GM21381 (cell line): Measurements from ENCODE around the gene SLC16A3.
"Not testable (repeated sequence)": the region's sequence is repeated elsewhere in the genome, so short reads cannot be mapped to it uniquely, and the experiment has no call there.

Experiments used
- ATAC-seq: cut with Tn5 transposase; IDR thresholded peaks from one replicate; pipeline ENCODE4 v1.9.1; 2021; ENCODE audit warnings: mild to moderate bottlenecking, moderate library complexity; ENCODE audit not compliant: unreplicated experiment

Gene SLC16A3

DNA sequence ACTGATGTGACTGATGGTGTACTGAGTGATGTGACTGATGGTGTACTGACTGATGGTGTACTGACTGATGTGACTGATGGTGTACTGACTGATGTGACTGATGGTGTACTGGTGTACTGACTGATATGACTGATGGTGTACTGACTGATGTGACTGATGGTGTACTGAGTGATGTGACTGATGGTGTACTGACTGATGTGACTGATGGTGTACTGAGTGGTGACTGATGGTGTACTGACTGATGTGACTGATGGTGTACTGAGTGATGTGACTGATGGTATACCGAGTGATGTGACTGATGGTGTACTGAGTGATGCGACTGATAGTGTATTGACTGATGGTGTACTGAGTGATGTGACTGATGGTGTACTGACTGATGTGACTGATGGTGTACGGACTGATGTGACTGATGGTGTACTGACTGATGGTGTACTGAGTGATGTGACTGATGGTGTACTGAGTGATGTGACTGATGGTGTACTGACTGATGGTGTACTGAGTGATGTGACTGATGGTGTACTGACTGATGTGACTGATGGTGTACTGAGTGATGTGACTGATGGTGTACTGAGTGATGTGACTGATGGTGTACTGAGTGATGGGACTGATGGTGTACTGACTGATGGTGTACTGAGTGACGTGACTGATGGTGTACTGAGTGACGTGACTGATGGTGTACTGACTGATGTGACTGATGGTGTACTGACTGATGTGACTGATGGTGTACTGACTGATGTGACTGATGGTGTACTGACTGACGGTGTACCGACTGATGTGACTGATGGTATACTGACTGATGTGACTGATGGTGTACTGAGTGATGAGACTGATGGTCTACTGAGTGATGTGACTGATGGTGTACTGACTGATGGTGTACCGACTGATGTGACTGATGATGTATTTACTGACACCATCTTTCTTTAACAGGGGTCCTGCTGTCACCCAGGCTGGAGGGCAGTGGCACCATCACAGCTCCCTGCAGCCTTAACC lies 31.4 kb downstream of the SLC16A3 start:
- ATAC-seq: not testable (repeated sequence)

DNA sequence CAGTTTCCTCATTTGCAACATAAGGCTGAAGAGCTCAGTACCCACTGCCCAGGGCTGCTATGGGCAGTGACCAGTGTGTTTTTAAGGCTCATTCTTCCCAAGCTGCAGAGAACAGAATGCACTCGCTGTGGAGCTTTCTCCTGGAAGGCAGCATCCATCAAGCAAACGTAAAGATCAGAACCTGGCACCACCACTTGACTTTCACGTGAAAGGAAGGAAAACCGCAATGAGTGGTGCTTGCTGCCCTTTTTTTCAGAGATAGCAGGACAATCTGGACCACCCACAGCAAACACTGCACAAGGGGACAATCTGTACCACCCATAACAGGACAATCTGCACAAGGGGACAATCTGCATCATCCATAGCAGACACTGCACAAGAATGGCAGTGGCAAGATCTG lies 33.5 kb downstream of the SLC16A3 start:
- ATAC-seq: no peak

DNA sequence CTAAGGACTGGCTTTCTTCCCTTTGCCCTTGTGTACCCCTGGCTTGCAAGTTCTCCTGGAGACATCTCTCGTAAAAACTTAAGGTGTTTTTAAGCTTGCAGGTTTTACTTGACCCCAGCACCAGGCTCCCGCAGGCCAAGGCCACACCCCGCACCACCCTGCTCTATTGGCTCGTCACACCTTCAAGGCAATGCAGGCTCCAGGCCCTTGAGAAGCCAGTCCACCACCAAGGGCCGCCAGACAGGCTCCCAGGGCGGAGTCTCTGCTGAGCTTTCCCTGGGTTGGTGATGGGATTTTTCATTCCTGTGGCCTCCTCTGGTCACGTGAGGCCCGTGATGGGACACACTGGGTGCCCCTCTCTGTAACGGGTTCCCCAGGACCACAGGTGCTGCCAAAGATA lies 34.8 kb downstream of the SLC16A3 start:
- no peak for ATAC-seq

DNA sequence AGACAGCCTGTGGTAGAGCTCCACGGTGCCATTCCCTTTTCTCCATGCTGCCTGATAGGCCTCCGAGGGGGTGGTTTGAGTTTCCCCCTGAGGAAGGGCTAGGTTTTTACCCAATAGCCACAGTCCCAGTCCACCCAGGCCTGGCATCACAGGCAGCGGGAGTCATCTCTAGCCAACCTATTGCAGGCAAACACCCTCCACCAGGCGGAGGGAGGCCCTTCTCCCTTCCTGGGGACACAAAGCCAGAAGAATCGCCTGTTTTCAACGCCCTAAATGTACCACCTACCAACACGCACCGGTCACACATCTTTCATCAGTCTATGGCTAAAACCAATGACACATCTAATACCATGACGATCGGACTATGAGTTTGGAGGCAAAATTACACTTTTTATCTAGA lies 37.3 kb downstream of the SLC16A3 start:
- no peak for ATAC-seq

DNA sequence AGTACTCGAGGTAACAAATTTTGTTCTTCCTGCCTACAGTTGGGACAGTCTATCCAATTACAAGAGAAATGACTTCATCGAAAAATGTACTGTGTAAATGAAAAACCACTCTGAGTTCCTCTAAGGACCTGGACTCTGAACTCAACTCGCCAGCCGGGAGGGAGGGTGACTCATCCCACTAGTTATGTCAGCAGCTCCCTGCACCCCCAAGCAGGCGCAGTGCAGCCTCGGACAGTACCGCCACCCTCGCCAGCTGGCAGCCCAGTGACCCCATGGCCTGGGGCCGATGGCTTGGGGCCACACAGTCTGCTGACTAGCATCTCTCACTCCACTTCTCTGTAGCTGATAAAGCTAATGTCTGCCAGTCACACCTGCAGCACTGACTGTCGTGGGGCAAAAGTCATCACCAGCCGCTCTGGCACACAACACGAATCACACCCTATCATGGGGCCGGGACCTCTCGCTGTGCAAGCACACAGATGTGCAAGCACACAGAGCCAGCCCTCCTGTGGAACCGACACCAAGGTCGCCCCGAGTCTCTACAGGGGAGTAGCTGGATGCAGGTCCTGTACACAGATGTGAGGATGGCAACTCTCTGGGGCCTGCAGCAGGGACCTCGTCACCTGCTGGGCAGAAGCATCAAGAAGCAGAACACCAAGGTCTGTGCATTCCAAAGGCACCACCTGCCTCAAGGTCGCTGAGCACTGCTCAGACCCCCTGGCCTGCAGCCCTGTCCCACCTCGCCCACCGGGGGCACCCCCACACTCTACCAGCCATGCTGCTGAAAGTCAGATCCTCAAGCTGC lies 38.9 kb downstream of the SLC16A3 start:
- ATAC-seq: no peak

DNA sequence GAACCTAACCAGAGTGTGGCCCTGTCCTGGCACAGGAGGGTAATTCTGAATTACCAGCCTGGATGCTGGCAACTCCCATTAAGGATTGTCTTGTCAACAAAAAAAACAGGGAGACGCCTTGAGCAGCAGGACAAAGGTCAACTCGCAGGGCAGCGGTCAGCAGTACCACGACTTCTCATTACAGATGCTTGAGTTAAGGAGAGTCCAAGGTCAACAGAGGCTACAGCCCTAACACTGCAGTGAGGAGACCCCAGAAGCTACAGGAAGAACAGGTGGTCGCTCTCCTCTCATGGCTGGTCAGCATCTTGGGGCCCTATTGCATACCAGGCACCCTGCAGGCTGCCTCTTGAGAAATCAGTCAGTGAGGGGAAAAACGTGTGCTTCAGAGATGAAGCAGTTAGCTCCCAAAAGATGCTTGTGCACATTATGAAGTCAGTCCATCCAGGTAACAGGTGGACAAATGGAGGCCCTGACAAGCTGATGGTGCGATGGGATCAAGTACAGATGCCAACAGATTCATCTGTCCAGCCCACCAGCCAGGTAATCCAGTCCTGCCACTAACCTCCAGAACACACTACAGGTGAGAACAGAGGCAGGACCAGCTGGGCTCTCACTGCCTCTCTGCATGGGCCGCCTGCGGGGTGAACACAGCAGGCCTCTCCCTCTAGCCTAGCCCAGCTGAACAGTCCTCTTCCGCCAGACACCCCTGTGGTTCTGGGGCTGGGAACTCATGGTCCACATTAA lies 40.5 kb downstream of the SLC16A3 start:
- no peak for ATAC-seq

DNA sequence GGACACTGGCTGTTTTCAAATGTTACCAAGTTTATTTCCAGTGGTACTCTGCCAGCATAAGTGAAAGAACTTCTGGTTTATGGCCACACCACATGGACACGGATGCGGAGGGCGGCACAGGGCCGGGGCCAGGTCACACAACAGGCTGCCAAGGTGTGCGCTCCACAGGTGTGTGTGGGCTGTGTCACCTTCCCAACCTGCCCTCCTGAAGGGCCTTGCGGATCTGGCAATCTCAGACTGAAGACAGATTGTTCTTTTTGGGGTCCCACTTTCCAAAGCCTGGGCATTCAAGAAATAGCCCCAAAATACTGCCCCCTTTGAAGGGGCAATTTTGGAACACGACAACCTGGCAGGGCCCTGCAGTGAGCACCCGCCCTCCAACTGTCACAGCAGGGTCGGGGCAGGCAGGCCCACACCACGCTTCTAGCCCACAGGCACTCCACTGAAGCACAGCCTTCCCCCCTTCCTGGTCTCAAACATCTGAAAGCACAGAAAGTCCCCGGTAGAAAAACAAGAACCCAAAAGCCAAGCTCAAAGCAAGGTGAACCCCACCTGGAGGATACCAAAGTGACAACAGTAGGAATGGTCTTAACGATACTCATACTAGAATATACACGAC lies 41.1 kb downstream of the SLC16A3 start:
- no peak for ATAC-seq

DNA sequence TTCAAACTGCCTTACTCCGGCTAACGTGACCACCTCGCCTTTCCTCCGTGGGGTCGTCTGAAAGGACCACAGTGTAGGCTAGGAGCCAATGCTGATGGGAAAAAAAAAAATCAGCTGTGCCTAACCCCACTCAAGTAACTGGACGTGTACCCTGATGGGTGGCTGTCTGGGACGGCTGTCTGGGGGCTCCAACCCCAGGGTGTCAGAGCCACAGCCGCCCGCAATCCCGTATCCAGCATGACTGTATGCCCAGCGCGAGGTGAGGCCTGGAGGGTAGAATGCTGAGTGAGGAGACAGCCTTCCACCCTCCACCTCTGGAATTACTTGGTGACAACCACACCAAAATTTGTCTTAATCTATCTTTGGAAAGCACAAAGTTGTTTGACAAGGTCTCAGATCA lies 41.8 kb downstream of the SLC16A3 start:
- no peak for ATAC-seq

DNA sequence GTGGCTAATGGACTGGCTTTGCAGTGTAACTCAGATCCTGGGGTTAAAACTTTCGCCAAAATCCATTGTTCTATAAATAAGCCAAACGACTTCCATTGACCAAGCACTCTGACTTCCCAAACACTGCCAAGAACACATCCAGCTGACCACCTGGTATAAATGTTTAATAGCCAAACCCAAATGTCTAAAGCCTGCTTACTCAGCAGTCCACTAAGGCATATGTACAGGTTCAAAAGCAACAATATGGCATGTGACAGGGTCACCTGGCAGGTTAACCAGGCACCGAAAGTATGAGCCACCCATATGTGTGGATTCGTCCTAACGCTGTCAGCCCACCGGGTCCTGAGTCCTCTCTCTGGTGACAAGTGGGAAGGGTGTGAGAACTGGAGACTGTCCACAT lies 42.6 kb downstream of the SLC16A3 start:
- no peak for ATAC-seq

DNA sequence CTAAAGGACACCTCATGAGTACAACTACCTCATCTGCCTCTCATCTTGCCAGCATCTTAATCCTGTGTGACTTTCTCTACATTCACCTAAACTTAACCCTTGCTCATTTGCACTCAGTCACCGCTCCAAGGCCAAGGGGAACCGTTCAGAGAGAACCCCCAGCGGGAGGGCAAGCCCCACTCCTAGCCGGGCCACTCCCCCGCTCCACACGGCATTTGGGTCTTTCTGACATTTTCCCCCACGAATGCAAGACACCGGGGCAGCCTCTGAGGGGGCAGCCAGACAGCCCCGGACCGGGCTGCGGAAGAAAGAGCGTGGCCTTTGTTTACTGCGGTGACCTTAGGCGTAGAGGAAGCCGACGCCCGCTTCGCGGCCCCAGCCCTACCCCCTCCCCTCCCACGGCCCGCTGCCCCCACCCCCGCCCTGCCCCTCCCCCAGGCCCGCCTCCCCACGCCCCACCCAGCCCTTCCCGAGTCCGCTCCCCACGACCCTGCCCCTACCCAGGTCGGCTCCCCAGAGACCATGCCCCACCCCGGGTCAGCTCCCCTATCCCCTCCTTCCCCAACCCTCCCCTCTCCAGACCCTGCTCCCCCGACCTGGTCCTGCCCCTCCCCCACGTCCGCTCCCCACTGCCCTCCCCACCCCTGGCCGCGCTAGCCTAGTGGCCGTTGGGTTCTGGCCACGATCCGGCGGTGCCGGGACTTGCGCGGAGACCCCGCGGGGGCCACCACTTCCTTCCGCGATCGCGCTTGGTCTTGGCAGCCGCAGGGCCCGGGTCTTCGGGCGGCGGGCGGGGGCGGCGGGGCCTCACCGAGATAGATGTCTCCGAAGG lies 43.9 kb downstream of the SLC16A3 start:
- ATAC-seq: peak; percentile 16

DNA sequence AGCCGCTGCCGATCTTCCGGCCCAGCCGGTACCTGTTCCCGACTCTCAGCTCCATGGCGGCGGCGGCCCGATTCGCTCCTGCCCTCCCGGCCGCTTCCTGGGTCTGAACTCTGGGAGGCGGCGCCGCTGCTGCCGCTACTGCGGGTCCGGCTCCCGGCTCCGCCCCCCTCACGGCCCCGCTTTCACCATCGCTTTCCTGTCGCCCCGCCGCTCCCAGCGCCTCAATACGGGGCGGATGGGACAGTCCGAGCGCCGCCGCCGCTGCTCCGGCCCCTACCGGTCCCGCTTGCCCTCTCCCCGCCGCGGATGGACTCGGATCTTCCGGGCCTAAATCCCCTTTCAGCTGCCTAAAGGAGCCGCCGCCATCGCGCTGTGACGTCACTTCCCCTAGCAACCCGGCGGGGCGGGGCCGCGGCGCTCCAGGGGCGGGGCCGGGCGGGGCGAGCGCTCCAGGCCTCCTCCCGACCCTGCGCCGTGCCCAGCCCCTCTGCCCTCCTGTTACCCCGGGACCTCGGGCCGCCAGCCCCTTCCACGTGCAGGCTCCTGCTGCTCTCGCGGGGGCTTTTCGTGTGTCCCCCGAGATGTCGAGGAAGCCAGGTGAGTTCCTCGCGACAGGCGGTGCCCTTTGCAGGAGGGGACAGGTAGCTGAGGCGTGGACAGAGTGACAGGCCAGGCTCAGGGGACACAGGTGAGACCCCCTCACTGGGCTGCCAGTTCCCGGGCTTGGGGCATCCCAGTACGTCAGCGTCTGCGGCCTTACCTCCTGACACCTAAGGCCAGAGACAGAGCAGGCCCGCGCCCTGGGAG lies 44.7 kb downstream of the SLC16A3 start, which contains the start of gene CSNK1D:
CSNK1D (minus strand) TSS at position 374 of the 807 bp plus-strand sequence; CDS start at position 55, 319 bp downstream.
- peak; percentile 71 for ATAC-seq

DNA sequence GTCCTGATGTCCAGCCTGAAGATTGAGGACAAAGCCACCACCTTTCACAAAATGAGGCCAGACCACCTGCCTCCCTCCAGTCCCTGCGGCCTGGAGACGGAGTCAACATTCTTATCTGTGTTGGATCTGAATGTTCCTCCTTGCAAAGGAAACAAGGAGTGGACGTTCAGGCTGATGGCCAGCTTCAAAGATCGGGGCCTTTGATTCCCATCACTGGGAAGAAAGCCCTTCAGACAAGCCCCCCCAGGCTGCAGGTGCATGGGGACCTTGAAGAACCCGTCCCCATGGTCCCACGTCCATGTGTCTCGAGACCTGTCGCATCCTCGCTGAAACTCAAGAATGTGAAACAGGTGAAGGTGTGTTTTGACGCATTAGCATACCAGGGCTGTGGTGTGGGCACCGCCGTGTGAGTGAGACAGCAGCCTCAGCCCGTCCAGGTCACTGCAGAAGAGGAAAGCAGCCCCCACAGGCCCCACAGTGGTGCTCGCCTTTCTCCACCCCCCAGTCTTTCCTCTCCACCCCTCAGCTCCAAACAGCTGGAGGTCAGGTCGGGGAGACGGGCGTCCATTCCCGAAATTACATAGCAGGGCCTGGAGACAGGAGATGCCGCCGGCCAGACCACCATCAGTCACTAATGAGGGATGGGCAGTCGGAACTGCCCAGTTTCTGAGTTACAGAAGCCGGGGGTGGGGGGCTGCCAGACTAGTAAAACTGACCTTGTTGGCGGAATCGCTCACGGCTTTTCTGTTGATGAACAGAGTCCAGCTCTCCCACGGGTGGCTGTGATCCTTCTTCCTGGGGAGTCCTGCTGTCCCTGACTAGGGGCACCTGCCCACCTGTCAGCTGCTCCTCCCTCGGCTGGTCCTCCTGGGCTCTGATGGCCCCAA lies 45.5 kb downstream of the SLC16A3 start:
- no peak for ATAC-seq

DNA sequence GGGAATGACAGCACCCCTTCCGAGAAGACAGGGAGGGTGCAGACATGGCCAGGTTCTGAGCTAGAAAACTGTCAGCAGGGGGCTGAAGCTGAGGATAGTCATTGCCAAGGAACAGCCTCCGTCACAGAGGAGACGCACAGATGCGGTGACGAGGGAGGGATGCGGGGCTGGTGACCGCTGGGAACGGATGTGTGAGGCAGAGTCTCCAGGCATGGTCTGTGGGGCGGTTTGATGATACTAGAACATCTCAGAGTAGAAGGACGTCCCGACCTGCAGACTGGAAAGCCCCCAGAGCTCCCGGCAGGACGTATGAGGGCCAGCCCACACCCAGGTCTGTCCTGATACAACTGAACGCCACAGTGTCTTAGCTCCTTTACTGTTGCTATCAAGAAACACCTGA lies 46.5 kb downstream of the SLC16A3 start:
- ATAC-seq: no peak

DNA sequence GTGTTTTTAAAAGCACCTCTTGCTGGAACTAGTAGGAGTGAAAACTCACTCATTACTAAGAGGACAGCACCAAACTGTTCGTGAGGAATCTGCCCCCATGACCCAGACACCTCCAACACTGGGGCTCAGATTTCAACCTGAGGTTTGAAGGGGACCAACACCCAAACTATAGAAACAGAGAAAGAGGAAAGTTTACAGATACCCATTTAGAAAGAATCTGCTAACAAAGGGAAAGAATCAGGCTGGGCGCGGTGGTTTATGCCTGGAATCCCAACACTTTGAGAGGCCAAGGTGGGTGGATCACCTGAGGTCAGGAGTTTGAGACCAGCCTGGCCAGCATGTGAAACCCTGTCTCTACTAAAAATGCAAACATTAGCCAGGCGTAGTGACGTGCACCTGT lies 48.1 kb downstream of the SLC16A3 start:
- no peak for ATAC-seq

DNA sequence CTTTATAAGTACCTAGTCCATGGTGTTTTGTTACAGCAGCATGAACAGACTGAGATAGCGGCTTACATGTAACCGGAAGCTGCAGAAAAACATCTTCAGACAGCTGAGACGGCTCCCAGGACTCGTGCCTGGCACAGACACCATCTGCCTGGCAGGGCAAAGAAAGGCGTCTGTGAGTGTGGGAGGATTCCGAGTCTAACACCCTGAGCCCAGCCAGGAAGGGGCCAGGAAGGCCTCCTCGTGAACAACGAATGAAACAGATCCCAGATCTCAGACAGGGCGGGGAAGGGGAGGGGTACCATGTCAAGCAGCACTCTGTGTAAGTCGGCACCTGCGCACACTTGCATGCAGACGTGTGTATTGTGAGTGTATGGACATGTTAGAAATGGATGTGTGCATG lies 49.0 kb downstream of the SLC16A3 start:
- no peak for ATAC-seq

DNA sequence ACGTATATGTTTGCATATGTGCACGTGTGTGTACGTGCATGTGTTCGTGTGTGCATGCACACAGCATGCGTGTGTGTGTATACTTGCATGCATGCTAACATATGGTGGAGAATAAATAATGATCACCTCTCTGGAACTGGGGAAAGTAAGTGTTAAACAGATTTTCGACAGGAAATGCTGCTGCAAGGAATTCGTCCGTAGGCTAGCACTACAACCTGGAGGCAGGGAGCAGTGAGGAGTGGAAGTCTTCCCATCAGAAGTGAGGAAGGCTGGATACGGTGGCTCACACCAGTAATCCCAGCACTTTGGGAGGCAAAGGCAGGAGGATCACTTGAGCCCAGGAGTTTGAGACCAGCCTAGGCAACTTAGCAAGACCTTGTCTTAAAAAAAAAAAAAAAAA lies 49.5 kb downstream of the SLC16A3 start:
- no peak for ATAC-seq

DNA sequence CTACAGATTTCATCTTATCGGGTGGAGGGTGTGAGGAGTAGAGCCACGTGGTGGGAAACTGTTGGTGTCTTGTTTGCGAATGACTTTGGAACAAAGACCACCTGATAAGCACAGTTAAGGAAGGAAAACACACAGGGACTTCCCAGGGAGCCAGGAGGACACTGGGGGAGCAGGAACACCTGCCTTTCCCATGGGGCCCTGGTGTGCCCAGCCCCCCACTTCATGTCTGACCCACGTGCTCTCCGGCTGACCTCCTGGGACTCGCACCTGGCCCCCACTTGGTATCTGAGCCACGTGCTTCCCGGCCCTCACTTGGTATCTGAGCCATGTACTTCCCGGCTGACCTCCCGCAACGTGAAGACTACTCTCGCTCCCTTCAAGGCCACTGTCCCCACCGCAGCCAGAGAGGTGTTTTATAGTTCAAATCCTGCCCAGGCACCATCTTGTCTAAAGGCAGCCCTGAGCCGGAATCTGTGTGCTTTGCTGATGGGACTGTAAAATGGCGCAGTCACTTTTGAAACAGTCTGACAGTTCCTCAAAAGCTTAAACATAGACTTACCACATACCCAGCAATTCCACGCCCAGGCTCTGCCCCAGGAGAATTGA lies 50.0 kb downstream of the SLC16A3 start:
- ATAC-seq: no peak

DNA sequence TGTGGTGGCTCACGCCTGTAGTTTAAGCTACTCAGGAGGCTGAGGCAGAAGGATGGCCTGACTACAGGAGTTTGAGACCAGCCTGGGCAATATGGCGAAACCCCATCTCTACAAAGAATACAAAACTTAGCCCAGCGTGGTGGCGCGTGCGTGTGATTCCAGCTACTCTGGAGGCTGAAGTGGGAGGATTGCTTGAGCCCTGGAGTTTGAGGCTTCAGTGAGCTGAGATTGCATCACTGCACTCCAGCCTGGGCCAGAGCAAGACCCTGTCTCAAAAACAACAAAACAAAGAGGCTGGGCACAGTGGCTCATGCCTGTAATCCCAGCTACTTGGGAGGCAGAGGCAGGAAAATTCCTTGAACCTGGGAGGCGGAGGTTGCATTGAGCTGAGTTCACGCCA lies 51.7 kb downstream of the SLC16A3 start:
- no peak for ATAC-seq
